MM.1S (cell line): Measurements from ENCODE around the gene S1PR5.

Source experiments
- CTCF ChIP-seq: fragments of 300-600 bp; sonication (generic); IDR thresholded peaks from 2 replicates; pipeline ENCODE4 v1.5.1; 2016; ENCODE audit warnings: antibody characterized with exemption, low read length, mixed read lengths
- EZH2 ChIP-seq: fragments of 300-600 bp; sonication (generic); optimal IDR thresholded peaks from 2 replicates; pipeline ENCODE3; 2017; ENCODE audit warnings: low read depth, mild to moderate bottlenecking, antibody characterized with exemption, low read length, mixed read lengths

GRCh38 chr19:10543059-10543419 lies 25.8 kb upstream of the S1PR5 start:
- TF ChIP-seq CTCF (no peak), EZH2 (no peak)
